Activated CD8-positive, alpha-beta memory T cell treated with anti-CD3 and anti-CD28 coated beads, Interleukin-2, amount 10 ng/mL, durations not matched to agents 7 days and 5 days (primary cell): ENCODE measurements around the gene SF3B1. TPM values are rescaled to one million over a fixed set of nuclear protein-coding genes. Genes with fewer than 3 reads are reported as not detected.

Source experiments
- ATAC-seq: fragments of 150-1000 bp; cut with Tn5 transposase; one replicate; pipeline ENCODE4 v1.10.0; 2021; ENCODE audit warnings: moderate library complexity
- CTCF ChIA-PET: fragments of 350-600 bp; sonication (Branson Sonifier 250); formaldehyde crosslinking; loops from one replicate; lab custom pipeline; 2021; ENCODE audit warnings: antibody characterized with exemption; lab: Charles Lee
- DNase-seq: peaks from one replicate; pipeline ENCODE4 v3.0.0-alpha.2; 2020
- H3K27ac Mint-ChIP-seq: one replicate; pipeline ENCODE4 v1.8.0; 2021; ENCODE audit warnings: mild to moderate bottlenecking, mixed read lengths
- H3K27me3 Mint-ChIP-seq: one replicate; pipeline ENCODE4 v1.8.0; 2021; ENCODE audit warnings: mixed read lengths
- H3K36me3 Mint-ChIP-seq: one replicate; pipeline ENCODE4 v1.8.0; 2021; ENCODE audit warnings: mild to moderate bottlenecking, mixed read lengths
- H3K4me1 Mint-ChIP-seq: one replicate; pipeline ENCODE4 v1.8.0; 2021; ENCODE audit warnings: mixed read lengths
- H3K4me3 Mint-ChIP-seq: one replicate; pipeline ENCODE4 v1.8.0; 2021; ENCODE audit warnings: mild to moderate bottlenecking, moderate library complexity, mixed read lengths
- H3K9me3 Mint-ChIP-seq: one replicate; pipeline ENCODE4 v1.8.0; 2022; ENCODE audit warnings: low read depth, mixed read lengths
- total RNA-seq, 2 experiments: library from RNA; stranded (reverse); gene quantifications; one replicate each; pipeline ENCODE4 v1.2.3, GENCODE V29; 2021

SF3B1 gene
- total RNA-seq, 2 experiments from 2014 or later = 266 to 298 TPM

DNA sequence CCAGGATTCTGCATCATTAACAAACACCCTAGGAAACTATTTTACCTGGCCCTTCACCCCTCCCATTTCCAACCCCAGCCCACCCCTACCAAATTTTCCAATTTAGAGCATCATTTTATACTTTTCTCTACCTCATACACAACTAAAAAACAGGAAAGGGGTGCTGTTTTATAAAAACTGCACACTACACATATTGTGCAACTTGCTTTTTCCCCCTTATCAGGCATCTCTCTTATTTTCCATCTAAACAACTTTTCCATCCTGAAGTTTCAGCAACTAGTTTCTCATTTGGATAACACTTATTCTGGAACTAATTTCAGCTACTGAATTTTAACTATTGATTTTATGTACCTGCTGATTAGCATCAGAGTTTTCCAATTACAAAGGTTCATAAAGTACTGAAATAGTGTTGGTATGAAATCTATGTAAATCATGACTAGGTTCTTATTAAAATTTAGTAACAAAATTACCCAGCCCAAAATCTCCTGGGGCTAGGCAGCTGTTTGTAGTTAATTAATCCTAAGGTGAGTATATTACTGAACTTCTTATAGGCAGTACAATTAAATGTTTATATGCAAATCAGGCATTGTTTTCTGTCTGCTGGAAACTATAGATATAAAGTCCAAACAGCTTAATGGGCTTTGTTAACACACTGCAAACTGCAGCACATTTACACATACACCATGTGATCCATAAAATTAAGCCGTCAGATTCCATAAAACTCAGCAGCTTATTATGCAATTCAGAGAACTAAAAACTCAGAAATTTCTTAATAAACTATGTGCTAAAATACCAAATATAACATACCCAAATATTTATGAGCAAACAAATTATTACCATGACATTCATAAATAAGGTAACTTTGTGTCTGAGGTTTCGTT is 7.9 kb downstream of the SF3B1 start:
- H3K4me3 Mint-ChIP-seq = no peak overlapping the region
- no peaks in the 10 kb centered on the region for H3K27me3 Mint-ChIP-seq
- peak overlapping the region; percentile 49 for H3K27ac Mint-ChIP-seq
- DNase-seq = no peak
- no peak for ATAC-seq
- no peaks in the 10 kb centered on the region for H3K9me3 Mint-ChIP-seq
- CTCF ChIA-PET = no interaction called here
- peaks cover 35% of the 10 kb centered on the region for H3K36me3 Mint-ChIP-seq
- H3K4me1 Mint-ChIP-seq = peaks cover 67% of the 10 kb centered on the region

DNA sequence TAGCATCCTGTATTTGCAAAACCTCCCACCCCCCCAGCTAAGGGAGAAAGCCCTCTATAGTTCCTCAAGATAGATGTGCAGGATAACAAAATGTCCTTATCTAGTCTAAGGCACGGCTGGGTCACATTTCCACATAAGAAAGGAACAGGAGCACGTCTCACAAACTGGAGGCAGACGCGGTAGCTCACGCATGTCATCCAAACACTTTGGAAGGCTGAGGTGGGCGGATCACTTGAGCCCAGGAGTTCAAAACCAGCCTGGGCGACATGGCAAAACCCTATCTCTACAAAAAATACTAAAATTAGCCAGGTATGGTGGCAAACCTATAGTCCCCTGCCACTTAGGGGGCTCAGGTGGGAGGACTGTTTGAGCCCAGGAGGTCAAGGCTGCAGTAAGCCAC is 9.3 kb downstream of the SF3B1 start:
- Mint-ChIP-seq H3K4me1 (peaks cover 62% of the 10 kb centered on the region), H3K36me3 (peaks cover 34% of the 10 kb centered on the region), H3K4me3 (no peak overlapping the region), H3K27ac (no peak overlapping the region), H3K9me3 (no peaks in the 10 kb centered on the region), H3K27me3 (no peaks in the 10 kb centered on the region)
- ATAC-seq (no peak), DNase-seq (no peak)
- CTCF ChIA-PET = interaction anchor here (1.5 to 1.6 kb wide), 2 partner anchors 9 to 12 kb away, joined by 3 to 6 read pairs; partner anchors contain the start of gene SF3B1

DNA sequence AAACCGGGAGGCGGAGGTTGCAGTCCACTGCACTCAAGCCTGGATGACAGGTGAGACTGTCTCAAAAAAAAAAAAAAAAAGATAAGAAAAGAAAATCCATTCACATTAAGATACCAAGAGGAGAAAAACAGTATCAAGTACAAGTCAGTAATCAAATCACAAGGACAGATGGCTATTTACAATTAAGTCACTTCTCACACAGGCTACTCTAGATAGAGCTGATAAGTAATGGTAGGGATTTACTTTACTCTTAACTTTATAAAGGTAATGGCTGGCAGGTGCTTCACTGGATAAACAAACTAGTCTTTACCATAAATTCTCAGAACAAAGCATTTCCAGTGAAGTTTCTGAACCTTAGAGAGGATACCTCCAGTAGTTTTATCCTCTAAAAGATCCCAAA is 11.5 kb downstream of the SF3B1 start:
- Mint-ChIP-seq H3K27ac (no peak overlapping the region), H3K9me3 (no peaks in the 10 kb centered on the region), H3K4me1 (peaks cover 51% of the 10 kb centered on the region), H3K27me3 (no peaks in the 10 kb centered on the region), H3K4me3 (no peak overlapping the region), H3K36me3 (peaks cover 33% of the 10 kb centered on the region)
- CTCF ChIA-PET = interaction anchor here (1.1 to 1.8 kb wide), 3 partner anchors 8 to 93 kb away, joined by 3 to 6 read pairs (median 5); no protein-coding TSS in a partner anchor
- DNase-seq = no peak
- ATAC-seq = no peak

DNA sequence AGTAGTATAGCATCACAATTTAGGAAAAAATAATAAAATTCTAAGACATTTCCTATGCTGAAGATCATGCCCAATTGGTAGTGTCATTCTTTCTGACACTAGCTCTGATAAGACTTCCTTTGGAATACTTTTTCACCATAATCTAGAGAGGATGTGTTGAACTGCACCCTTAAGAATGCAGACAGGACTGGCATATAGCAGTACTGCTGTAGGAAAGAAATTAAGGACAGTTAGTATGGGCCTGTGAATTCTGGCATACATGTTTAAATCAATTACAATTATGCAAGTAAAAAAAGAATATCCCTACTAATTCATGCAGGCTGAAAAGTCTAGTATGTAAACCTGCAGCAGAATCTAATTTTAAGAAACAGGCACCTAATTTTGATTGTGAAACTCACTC is 15.4 kb downstream of the SF3B1 start:
- Mint-ChIP-seq H3K4me3 (no peak overlapping the region), H3K36me3 (peaks cover 51% of the 10 kb centered on the region), H3K4me1 (peaks cover 30% of the 10 kb centered on the region), H3K27ac (peak overlapping the region; percentile 61), H3K27me3 (no peaks in the 10 kb centered on the region), H3K9me3 (no peaks in the 10 kb centered on the region)
- ATAC-seq (no peak), DNase-seq (no peak)
- CTCF ChIA-PET = no interaction called here

DNA sequence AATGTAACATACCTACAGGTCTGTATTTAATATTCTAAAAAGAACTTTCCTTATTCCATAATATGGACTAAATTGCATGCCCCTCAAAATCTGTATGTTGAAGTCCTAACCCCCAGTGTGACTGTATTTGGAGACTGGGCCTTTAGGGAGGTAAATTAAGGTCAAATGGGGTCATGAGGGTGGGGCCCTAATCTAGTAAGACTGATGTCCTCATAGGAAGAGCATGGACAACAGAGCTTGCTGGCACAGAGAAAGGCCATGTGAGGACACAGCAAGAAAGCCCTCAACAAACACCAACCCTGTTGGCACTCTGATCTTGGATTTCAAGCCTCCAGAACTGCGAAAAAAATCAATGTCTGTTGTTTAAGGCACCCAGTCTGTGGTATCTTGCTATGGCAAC is 18.6 kb downstream of the SF3B1 start:
- H3K4me1 Mint-ChIP-seq = peaks cover 12% of the 10 kb centered on the region
- no peak for DNase-seq
- CTCF ChIA-PET = no interaction called here
- no peaks in the 10 kb centered on the region for H3K27me3 Mint-ChIP-seq
- H3K36me3 Mint-ChIP-seq = peaks cover 53% of the 10 kb centered on the region
- H3K27ac Mint-ChIP-seq = no peak overlapping the region
- no peaks in the 10 kb centered on the region for H3K9me3 Mint-ChIP-seq
- H3K4me3 Mint-ChIP-seq = no peak overlapping the region
- ATAC-seq = no peak

DNA sequence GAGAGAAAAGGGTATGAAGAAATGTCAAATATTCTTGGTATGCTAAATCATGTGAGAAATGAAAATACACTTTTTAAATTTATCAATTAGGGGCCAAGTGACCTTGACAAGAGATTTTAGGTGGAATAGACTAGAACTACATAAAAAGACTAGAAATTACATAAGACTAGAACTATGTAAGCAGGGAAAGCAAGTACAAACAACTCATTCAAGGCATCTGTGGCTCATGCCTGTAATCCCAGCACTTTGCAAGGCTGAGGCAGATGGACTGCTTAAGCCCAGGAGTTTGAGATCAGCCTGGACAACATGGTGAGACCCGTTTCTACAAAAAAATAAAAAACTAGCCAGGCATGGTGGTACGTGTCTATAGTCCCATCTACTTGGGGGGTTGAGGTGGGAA is 20.3 kb downstream of the SF3B1 start:
- CTCF ChIA-PET = no interaction called here
- no peaks in the 10 kb centered on the region for H3K9me3 Mint-ChIP-seq
- H3K4me1 Mint-ChIP-seq = peaks cover 2% of the 10 kb centered on the region
- H3K27me3 Mint-ChIP-seq = no peaks in the 10 kb centered on the region
- ATAC-seq = no peak
- DNase-seq = no peak
- peaks cover 59% of the 10 kb centered on the region for H3K36me3 Mint-ChIP-seq
- no peak overlapping the region for H3K27ac Mint-ChIP-seq
- H3K4me3 Mint-ChIP-seq = no peak overlapping the region

DNA sequence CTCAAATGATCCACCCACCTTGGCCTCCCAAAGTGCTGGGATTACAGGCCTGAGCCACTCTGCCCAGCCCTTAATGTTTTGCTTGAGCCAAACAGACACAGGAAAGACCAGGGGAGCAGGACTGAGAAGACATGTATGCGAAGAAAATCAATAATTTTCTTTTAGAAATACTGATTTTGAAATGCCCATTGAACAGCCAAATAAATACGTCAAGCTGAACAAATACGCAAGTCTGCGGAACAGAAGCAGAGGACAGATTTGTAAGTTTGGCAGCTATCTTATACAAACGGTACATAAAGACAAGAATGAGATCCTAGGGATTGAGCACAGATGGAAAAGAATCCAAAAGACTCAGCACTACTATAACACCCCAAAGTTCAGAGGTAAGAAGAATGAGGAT is 20.8 kb downstream of the SF3B1 start:
- CTCF ChIA-PET = interaction anchor here (1.0 kb wide), 1 partner anchor 11 kb away, joined by 3 read pairs; no protein-coding TSS in a partner anchor
- peaks cover 59% of the 10 kb centered on the region for H3K36me3 Mint-ChIP-seq
- no peaks in the 10 kb centered on the region for H3K27me3 Mint-ChIP-seq
- no peak overlapping the region for H3K4me3 Mint-ChIP-seq
- no peaks in the 10 kb centered on the region for H3K9me3 Mint-ChIP-seq
- ATAC-seq = no peak
- no peak overlapping the region for H3K27ac Mint-ChIP-seq
- DNase-seq = no peak
- no peaks in the 10 kb centered on the region for H3K4me1 Mint-ChIP-seq

DNA sequence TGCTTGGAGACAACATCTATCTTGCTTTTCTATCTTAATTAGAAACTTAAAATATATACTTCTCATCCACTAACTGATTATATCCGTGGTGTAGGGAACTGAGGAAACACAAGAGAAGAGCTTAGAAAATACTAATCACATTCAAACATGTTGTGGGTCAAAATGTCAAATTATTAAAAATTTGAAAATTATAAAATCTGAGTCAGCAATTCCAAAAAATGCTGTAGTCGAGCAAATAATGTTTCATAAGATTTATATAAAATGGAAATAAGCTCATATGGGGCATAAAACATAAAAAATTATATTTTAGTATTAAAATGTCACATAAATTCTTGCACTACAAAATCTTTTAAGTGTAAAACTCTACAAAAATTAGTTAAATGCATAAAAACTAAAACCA is 29.2 kb downstream of the SF3B1 start:
- CTCF ChIA-PET = interaction anchor here (0.7 kb wide), 1 partner anchor 9 kb away, joined by 3 read pairs; no protein-coding TSS in a partner anchor
- no peak for DNase-seq
- H3K9me3 Mint-ChIP-seq = no peaks in the 10 kb centered on the region
- H3K27me3 Mint-ChIP-seq = no peaks in the 10 kb centered on the region
- peaks cover 66% of the 10 kb centered on the region for H3K36me3 Mint-ChIP-seq
- no peaks in the 10 kb centered on the region for H3K4me1 Mint-ChIP-seq
- ATAC-seq = no peak
- no peak overlapping the region for H3K27ac Mint-ChIP-seq
- H3K4me3 Mint-ChIP-seq = no peak overlapping the region

DNA sequence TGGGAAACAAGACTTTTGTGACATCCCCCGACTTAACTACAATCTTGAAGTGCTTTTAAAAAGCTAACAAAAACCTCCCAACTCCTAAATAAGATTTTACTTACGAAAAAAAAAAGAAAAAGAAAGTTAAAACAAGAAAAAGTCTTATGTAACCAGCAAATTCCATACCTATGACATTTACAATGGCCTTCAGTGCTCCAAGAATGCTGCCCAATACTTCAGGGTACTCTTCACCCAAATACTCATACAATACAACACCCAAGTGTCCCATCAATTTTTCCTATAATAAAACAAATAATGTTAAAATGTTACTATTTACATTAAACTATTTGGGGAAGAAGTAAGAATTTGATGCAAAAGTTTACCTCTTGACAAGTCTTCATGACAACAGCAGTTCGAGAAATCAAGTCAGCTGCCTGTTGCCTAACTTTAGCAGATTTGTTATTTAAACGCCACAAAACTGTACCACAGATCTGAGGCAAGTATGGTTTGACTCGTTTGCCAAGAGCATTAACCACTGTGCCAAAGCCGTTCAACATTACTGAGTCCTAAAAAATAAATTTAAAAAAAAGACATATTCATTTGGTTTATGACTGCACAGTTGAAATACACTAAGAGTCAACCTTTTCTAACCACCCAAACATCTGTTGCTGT is 34.8 kb downstream of the SF3B1 start:
- no peaks in the 10 kb centered on the region for H3K9me3 Mint-ChIP-seq
- no peaks in the 10 kb centered on the region for H3K27me3 Mint-ChIP-seq
- DNase-seq = no peak
- H3K27ac Mint-ChIP-seq = no peak overlapping the region
- no peak for ATAC-seq
- CTCF ChIA-PET = interaction anchor here (1.6 kb wide), 1 partner anchor 388 kb away, joined by 4 read pairs; no protein-coding TSS in a partner anchor
- H3K4me1 Mint-ChIP-seq = no peaks in the 10 kb centered on the region
- peaks cover 65% of the 10 kb centered on the region for H3K36me3 Mint-ChIP-seq
- no peak overlapping the region for H3K4me3 Mint-ChIP-seq

DNA sequence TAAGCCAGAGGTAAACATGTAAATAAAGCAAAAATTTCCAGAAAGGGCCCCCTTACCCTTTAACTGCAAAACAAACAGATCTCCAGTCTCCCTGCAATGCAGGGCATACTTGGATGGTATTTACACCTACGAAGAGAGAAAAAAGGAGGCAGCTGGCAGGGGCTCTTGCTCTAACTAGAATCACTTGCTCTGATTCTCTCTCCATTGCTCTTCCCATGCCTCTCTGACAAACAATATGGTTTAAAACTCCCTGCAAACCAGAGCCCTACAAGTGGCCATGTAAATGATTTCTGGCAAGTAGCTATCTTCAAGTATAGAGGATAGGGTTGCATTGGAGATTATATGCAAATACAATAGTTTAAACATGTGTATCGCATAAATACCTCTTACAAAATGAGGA is 35.9 kb downstream of the SF3B1 start:
- Mint-ChIP-seq H3K36me3 (peaks cover 66% of the 10 kb centered on the region), H3K4me1 (no peaks in the 10 kb centered on the region), H3K27me3 (no peaks in the 10 kb centered on the region), H3K27ac (no peak overlapping the region), H3K9me3 (no peaks in the 10 kb centered on the region), H3K4me3 (no peak overlapping the region)
- DNase-seq (no peak), ATAC-seq (no peak)
- CTCF ChIA-PET = interaction anchor here (1.6 kb wide), 1 partner anchor 386 kb away, joined by 4 read pairs; no protein-coding TSS in a partner anchor

DNA sequence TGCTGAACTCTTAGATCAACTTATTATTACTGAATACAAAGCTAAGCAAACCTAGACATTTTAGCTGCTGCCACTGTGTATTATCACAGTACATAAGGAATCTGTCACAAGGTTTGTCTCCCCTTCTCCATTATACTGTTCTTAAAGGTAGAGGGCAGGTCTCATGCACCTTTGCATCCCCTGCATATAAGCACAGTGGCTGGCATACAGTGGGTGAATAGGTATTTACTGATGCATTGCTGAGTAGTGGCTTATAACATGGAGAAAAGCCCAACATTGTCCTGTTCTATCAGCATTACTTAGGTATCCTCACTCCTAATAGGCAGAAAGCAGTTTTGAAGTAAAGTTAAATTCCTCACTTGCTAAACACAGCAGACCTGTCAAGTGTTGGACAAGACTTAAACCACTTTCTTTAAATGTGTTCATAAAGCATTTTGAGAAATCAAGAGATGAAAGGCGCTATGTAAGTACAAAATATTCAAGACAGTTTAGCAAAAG is 43.6 kb downstream of the SF3B1 start:
- CTCF ChIA-PET = no interaction called here
- H3K4me3 Mint-ChIP-seq = no peak overlapping the region
- ATAC-seq (no peak), DNase-seq (no peak)
- peaks cover 35% of the 10 kb centered on the region for H3K36me3 Mint-ChIP-seq
- no peaks in the 10 kb centered on the region for H3K9me3 Mint-ChIP-seq
- no peaks in the 10 kb centered on the region for H3K4me1 Mint-ChIP-seq
- no peak overlapping the region for H3K27ac Mint-ChIP-seq
- H3K27me3 Mint-ChIP-seq = no peaks in the 10 kb centered on the region

DNA sequence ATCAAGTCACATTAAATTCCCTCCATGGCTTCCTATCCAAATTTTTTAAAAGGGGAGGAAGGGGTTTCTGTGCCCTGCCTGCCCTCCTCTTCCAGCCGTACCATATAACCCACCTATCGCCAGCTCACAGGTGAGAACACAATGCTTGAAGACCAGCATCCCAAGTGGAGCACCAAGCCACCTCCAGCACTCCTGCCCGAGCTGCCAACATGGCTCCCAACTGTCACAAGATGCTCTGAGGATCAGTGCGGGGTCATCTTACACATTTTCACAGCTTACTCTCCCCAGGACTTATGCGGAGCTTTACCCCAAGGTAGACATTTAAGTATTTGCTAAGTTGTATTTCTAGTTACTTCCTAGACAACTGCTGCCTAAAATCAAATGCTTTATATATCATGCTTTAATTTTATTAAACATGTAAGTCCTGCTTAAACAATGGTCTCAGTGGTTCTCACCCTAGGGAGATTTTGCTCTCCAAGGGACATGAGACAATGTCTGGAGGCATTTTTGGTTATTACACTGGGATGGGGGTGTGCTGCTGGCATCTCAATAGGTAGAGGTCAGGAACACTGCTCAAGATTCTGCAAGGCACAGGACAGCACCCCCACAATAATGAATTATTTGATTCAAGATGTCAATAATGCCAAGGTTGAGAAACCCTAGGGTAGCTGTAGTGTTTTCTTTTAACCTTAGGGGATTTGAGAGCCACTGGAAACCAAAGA is 45.8 kb downstream of the SF3B1 start:
- no peak for DNase-seq
- H3K36me3 Mint-ChIP-seq = peaks cover 21% of the 10 kb centered on the region
- H3K27me3 Mint-ChIP-seq = no peaks in the 10 kb centered on the region
- H3K27ac Mint-ChIP-seq = no peak overlapping the region
- H3K9me3 Mint-ChIP-seq = no peaks in the 10 kb centered on the region
- CTCF ChIA-PET = no interaction called here
- H3K4me3 Mint-ChIP-seq = no peak overlapping the region
- no peak for ATAC-seq
- H3K4me1 Mint-ChIP-seq = no peaks in the 10 kb centered on the region

DNA sequence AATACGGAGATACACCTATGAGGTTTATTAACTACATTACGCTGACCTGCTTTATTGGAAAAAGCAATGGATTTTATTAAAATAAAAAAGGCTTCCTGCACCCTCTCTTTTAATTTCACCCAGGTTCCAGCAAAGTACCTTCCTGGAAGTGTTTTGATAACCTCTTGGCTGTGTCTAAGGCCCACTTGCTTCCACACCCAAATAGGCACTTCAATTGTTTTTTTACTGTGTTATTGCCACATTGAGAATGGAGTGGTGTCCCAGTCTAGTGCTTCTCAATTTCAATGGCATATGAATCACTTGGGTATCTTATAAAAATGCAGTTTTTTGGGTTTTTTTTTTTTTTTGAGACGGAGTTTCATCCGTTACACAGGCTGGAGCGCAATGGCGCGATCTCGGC is 47.6 kb downstream of the SF3B1 start:
- Mint-ChIP-seq H3K4me1 (no peaks in the 10 kb centered on the region), H3K4me3 (no peak overlapping the region), H3K36me3 (peaks cover 16% of the 10 kb centered on the region), H3K27me3 (no peaks in the 10 kb centered on the region), H3K9me3 (no peaks in the 10 kb centered on the region), H3K27ac (no peak overlapping the region)
- no peak for ATAC-seq
- DNase-seq = no peak
- CTCF ChIA-PET = no interaction called here
